Astrocyte (in vitro differentiated cells and primary cell): ENCODE measurements around the gene PCDHA7.

Source experiments
- CTCF ChIP-seq: IDR thresholded peaks from 2 replicates; pipeline ENCODE4 v1.5.1; 2011; ENCODE audit warnings: low read depth, mild to moderate bottlenecking, inconsistent platforms, low read length, moderate library complexity; ENCODE audit not compliant: insufficient read depth
- EZH2 ChIP-seq: IDR thresholded peaks from 2 replicates; pipeline ENCODE4 v1.6.1; 2012; ENCODE audit warnings: mild to moderate bottlenecking, low read length, inconsistent platforms; ENCODE audit not compliant: insufficient read depth

GRCh38 chr5:140881889-140882590, 48.0 kb downstream of the PCDHA7 start, which contains the start of gene PCDHA13:
- no peak for TF ChIP-seq CTCF
- TF ChIP-seq EZH2, result no peak
